Stimulated activated CD4-positive, alpha-beta T cell treated with anti-CD3 and anti-CD28 coated beads, Interleukin-4, amount 100 ng/mL, for 24 hours (primary cell): ENCODE results near the gene ZBTB42.

Experiments
- DNase-seq: peaks from one replicate; pipeline ENCODE4 v3.0.0-alpha.2; 2020

Gene ZBTB42

DNA sequence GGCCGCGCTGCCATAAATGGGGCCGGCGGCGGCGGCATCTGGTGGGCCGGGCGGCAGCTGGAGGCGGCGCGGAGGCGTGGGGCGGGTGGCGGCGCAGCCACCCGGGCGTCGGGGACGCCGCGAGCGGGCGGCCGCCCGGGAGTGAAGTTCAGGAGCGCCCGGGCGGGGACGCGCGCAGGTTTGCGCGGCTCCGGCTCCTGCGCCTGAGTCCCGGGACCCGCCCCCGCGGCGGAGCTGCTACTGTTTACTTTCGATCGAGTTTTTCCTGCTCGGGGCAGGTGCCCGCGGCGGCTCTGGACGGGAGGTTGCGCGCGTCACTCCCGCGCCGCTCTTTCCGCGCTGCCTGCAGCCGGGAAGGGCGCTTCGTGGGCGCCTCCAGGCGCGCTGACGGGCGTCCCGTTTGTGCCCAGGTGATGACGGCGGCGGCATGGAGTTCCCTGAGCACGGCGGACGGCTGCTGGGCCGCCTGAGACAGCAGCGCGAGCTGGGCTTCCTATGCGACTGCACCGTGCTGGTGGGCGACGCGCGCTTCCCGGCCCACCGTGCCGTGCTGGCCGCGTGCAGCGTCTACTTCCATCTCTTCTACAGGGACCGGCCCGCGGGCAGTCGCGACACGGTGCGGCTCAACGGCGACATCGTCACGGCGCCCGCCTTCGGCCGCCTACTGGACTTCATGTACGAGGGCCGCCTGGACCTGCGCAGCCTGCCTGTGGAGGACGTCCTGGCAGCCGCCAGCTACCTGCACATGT, at the start of gene ZBTB42:
Gene ZBTB42 (plus strand): TSS at position 331 of the 749 bp plus-strand sequence. CDS start 97 bp downstream, at position 428.
- peak; percentile 63 for DNase-seq

DNA sequence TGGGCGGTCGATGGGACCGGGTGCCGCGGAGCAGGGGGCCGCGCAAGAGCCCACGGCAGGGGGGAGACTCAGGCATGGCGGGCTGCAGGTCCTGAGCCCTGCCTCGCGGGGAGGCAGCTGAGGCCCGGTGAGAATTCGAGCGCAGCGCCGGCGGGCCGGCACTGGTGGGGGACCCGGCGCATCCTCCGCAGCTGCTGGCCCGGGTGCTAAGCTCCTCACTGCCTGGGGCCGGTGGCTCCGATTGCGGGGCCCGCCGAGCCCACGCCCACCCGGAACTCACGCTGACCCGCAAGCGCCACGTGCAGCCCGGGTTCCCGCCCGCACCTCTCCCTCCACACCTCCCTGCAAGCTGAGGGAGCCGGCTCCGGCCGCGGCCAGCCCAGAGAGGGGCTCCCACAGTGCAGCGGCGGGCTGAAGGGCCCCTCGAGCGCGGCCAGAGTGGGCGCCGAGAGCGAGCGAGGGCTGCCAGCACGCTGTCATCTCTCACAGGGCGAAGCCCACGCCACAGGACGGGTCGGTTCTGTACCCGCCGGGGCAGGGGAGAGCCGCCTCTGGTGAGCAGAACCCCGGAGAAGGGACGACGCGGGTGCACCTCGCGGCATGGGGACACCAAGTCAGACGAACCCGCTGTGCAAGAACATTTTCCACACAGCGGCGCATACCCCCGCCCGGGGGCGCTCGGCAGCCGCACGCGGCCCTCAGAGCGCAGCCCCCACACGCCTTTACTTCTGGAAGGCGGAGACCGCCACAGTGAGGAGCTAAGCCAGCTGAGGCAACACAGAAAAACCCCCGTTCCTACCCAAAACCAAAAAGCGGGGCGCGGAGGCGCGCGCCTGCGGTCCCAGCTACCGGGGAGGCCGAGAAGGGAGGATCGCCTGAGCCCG, 49.1 kb upstream of the ZBTB42 start:
- DNase-seq, result no peak

DNA sequence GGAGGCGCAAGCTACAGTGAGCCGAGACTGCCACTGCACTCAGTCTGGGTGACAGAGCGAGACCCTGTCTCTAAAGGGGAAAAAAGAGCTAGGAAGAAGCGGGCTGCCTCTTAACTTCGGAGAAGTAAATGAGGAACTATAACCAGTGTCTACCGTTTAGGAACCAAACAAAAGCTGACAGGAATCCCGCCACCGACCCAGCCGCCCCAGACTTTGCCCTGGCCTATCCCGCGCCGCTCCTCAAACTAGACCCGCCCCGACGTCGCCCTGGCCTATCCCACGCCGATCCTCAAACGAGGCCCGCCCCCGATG, 48.5 kb upstream of the ZBTB42 start:
- no peak for DNase-seq

DNA sequence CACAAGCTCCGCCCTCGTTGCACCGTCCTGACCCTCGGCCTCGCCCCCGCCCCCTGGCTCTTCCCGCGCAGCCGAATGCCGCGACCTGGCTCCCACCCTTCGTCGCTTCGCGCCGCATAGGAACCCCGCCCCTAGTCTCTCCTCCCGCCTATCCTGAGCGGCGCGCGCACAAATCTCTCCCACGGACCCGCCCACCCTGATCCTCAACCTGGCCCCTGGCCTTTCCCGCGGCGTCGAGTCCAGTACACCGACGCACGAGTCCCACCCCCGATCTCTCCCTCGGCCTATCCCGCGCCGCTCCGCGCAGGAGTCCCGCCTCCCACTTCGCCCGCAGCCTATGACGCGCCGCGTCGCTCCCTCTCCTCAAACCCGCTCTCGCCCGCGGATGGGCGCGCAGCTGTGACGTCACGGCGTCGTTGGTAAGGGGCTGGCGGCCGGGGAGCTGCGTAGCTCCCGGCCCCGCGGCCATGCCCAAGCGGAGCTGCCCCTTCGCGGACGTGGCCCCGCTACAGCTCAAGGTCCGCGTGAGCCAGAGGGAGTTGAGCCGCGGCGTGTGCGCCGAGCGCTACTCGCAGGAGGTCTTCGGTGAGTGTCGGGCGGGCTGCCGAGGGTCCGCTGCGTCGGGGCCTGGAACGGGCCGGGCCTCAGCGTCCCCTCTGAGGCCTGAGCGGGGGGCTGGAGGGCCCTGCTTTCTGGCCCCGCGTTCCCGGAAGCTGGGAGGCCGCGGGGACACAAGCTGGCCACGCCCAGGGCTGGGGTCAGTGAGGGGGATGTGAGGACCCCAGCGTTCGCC, 48.0 kb upstream of the ZBTB42 start, which contains the start of gene SIVA1:
Gene SIVA1 (plus strand): TSS at position 413 of the 793 bp plus-strand sequence. CDS start 55 bp downstream, at position 468.
- peak; percentile 100 for DNase-seq

DNA sequence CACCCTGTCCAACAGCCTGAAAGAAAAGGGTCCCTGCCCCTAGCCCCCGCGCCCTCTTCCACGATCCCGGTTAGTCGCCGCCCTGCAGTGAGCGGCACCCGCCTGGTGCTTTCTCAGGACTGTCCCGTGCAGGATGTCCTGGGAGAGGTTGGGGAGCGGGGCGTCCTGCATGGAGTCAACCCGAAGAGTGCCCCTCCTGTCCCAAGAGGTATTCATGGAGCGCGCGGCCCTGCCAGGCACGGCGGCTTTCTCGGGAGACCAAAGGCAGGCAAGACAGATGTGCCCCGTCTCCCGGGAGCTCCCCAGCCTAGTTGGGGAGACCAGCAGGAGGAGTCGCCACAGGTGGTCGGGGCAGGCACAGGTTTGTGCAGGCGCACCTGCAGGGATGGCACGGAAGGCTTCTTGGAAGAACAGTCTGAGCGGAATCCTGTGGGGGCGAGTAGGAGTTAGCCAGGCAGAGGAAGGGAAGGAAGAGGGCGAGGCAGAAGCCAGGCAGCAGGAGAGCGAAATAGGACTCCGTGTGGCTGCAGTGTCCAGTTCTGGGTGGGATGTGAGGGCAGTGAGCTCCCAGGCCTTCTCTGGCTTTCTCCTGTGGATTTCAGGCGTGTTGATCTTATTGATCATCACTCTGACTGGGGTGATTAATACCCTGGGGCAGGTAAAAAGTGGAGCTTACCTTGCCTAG, 47.2 kb upstream of the ZBTB42 start:
- no peak for DNase-seq

DNA sequence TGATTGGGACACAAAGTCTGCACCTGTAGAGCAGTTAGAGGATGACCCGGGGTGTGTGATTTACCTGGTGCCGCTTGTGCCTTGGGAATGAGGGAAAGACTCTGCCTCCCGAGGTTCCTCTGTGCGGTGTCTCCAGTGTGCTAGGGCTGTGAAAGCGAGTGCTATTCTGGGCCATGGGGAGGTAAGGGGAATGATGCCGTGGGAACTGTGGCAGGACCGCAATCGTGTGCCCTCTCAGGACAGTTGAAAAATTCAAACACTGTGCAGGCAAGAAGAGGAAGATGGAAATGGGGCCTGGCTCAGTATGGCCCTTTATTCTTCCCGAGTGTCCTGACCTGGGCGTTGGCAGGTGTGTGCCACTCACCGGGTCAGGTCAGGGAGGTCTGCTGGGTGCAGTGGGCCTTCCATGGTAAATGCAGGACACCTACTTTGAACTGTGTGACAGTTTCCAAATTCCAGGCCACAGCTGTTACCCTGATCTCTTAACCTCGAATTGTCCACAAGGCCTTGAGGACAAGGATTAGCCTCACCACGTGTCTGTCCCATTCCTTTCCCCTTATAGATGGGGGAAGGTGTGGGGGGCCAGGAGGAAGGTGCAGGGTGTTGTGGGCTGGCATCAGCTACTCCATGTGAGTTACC, 46.6 kb upstream of the ZBTB42 start:
- no peak for DNase-seq

DNA sequence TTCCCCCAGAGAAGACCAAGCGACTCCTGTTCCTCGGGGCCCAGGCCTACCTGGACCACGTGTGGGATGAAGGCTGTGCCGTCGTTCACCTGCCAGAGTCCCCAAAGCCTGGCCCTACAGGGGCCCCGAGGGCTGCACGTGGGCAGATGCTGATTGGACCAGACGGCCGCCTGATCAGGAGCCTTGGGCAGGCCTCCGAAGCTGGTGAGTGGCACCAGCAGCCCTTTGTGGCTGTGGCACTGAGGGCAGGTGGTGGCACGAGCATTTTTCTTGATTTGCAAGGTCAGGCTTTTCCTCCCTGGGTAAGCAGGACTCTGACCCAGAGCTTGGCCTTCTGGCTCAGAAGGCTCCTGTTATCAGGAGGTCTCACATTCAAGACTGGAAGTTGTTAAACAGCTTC, 45.3 kb upstream of the ZBTB42 start:
- no peak for DNase-seq

DNA sequence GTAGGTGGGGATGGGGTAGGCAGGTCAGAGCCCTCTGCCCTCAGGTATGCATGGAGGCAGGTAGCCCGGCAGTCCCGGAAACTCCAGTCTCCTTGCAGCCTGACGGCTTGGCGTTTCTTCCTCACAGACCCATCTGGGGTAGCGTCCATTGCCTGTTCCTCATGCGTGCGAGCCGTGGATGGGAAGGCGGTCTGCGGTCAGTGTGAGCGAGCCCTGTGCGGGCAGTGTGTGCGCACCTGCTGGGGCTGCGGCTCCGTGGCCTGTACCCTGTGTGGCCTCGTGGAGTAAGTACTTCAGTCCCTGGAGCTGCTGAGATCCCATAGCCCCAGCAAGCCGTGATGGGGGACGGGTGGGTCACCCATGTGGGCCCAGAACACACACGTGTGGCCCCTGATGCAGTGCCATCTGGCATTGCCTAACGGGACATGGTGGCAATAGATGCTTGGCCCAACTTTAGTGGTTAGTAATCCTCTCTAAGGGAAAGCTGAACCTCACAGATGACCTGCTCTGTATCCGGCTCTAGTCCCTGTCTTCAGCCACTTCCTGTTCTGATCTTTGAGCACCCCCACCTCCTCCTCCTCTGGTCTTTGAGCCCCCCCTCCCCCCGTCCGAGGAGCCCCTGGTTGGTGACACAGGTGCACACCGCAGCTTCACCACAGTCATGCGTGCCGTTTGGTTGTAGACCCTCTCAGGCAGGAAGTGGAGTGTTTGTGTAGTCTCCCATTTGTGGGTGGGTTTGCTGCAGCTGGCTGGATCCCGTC, 44.2 kb upstream of the ZBTB42 start:
- DNase-seq, result no peak

DNA sequence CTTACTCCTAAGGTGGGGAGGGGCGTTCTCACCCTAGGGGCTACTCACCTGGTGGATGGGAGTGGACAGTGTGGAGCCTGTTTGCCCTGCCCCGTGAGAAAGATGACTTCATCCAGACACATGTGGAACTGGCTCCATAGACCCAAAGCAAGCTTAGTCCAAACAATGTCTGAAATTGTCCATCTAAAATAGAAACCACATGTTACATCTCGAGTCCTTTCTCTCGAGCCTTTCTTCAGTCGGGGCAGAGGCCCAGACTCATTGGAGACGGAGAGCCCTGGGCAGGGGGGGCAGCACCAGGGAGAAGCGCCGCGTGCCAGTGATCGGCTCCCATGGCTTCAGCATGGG, 43.7 kb upstream of the ZBTB42 start:
- no peak for DNase-seq

DNA sequence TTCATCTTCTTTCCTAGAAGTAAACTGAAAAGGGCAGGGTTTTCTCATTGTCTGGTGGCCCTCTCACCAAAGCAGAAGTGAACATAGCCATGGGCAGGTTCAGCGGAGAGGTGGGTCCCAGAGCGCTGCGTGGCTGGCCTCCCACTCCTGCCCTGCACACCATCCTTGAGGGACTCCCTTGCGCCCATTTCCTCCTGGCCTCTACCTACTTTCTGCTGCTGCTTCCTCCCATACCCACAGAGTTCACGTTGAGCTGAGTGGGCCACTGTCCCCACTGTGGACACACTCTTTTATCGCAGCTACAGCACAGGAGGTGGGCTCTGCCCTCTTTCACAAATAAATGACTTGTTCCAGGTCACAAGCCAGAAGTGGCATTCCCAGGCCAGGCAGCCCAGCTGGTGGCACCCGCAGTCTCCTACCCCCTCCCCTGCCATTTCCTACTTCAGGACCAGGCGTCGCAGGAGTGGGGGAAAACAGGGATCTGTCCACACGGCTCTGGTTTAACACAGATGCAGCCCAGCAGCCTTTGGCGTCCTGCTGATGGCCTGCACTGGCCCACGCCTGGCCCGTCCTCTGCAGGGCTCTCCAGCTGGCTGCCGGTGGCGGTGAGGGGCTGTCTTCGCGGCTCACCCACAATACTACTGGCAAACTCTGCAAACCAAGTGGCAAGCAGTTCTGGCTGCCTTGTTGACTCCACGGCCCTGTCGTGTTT, 43.1 kb upstream of the ZBTB42 start:
- DNase-seq, result no peak

- DNase-seq, result no peak
These were observed 41.6 kb upstream of the ZBTB42 start for GRCh38 chr14:104758981-104759969.

GRCh38 chr14:104765517-104765916, 35.4 kb upstream of the ZBTB42 start:
- no peak for DNase-seq

DNA sequence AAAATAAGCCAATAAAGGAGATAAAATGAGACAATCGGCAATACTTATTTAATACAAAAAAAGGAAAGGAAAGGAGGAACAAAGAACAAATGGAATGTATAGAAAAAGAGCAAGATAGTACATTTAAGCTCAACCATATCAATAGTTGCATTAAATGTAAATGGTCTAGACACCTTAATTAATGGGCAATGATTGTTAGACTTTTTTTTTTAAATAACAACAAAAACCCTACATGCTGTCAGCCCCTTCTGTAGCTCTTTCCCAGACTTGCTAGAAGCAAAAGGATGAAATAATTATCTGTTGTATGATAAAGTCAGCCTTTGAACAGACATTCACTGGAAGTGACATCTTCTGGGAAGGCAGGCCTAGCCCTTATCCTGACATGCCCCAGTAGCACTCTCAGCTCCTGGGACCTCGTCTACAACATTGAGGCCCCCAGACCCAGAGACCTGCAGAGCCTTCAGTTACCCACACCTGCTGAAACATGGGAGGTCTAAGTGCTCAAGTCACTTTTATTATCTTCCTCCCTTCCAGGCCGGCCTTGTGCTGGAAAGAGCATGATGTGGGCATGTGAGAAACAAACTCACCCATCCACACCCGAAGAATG, 34.5 kb upstream of the ZBTB42 start:
- DNase-seq, result no peak

DNA sequence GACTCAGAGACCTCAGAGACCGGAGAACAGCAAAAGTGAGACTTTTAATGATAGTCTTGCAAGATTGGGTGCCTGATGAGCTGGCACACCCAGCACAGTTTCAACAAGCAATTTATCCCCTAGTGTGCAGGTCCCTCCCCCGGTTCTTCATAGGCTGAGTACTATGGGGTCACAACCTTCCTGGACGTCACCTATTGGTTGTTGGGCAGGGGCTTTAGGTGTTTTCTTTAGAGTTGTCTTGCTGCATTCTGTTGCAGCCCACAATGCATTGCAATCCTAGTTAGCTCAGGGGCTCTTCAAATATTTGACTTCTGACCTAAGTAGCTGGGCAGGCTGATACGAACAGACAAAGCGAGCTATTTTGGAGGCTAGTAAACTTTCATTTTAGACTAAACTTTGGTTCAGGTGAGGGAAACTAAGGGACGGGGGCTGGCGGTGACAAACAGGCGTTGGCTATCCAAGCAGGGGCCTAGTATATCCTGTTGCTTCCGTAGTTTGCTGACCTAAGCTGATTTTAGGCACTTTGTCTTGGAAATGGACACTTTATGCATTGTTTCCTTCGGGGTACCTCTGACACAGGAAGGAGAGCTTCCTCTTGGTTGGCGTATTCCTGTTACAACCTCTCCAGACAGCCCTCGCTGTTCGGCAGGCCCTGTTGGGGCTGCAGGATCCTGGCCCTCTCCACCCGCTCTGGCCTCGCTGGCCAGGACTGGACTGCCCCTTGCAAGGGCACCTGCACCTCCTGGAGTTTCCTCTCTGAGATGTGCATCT, 33.9 kb upstream of the ZBTB42 start:
- DNase-seq, result no peak

DNA sequence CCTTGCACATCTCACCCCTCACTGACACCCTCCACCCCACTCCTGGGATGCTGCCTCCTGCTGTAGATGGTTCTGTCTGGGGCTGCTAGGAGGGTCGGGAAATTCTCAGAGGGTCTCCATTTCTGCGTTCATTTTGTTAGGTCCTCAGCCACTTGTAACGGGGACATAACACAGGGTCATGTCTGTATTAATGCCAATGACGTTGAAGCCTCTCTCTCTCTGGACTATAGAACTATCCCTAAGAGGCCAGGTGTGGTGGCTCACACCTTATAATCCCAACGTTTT, 33.3 kb upstream of the ZBTB42 start:
- DNase-seq, result no peak

DNA sequence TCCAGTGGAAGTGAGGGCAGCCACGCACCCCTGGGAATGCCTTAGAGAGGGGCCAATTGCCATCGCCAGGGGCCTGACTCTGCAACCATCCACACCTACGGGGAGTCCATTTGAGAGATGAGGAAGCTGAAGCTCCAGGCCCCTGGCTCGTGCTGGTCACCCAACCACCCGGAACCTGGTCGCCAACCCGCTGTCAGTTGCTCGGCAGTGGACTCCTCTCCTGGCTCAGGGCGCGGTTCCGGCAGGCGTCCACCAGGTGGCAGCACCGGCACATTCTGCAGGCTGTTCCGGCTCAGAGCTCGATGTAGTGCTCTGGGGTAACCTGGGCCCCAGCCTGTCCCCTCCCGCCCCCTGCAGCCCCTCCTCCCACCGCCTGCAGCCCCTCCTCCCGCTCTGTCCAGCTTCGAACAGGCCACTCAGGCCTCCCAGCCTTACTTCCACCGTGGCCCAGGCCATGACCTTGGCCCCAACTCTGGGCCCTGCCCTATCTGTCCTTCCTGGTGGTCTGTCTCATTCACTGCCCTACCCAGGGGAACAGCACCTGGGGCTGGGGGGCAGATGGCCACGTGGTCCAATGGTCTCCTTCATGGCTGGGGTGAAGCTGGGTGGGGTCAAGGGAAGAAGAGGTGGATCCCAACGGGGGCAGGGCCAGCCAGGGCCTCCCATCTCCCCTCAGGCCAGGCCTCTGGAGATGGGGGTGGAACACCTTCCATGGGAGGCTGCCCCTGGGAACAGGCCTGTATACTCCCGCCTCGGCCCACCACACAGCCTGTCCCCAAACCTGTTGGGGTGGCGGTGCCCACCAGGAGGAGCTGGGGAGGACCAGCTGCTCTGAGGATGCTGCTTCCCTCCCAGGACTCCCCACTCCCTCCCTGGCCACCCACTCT, 32.2 kb upstream of the ZBTB42 start:
- DNase-seq, result peak; percentile 91

DNA sequence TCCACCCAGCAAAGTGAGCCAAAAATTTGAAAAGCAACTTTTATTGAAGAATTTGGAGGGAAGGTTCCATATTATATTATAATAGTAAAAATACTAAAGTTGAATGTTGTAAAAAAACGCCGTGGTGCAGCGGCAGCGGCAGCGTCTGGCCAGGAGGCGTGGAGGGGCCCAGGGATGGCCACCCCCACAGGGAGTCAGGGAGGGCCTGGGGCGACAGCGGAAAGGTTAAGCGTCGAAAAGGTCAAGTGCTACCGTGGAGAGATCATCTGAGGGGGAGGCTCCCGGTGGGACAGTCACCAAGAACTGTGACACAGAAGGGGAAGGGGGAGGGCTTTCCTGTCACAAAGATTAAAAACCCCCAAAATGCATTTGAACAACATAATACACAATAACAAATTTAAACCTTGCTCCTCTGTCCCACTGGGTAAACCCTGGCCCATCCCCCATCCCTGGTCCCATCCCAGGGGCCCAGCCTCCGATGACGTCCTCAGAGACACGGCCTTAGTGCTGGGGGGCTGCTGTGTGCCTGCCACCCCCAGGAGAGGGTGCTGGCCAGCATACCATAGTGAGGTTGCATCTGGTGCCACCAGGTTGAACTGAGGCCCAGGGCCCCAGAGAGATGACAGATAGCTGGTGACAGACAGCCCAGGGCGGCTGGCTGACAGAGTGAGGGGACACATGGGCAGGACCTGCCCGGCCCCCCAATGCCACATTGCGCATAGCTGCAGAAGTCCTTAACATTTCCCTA, 31.4 kb upstream of the ZBTB42 start:
- no peak for DNase-seq
